Sciatic nerve (tissue), 2 donors: Measurements from ENCODE around the gene FAM9B. TPM values are rescaled to one million over a fixed set of nuclear protein-coding genes. Genes with fewer than 3 reads are reported as not detected.
"Not testable (repeated sequence)": the region's sequence is repeated elsewhere in the genome, so short reads cannot be mapped to it uniquely, and the experiment has no call there.

ENCODE experiments used
- ATAC-seq: fragments of 200-7000 bp; cut with Tn5 transposase; one replicate; pipeline ENCODE4 v1.9.1; 2020; ENCODE audit warnings: mild to moderate bottlenecking, moderate library complexity
- DNase-seq: peaks from one replicate; pipeline ENCODE4 v3.0.0-alpha.2; 2020; ENCODE audit warnings: low spot score
- intact Hi-C: fragments of 100-400 bp; cut with DNase I; formaldehyde crosslinking; loops from one replicate; pipeline ENCODE4 v1.14.2; 2022
- total RNA-seq: library from RNA; stranded (reverse); fragmentation: NEBNext Ultra II Directional; extraction: Animal tissue kit (Norgen Biotek cat#: 25700); gene quantifications from one replicate; pipeline ENCODE4 v1.2.1, GENCODE V29; 2021
- donor health status: DM: no; HTN: no; CAD: no.
- donor health status: DM: no; HTN: no; CAD: no.

The FAM9B gene
- not detected for total RNA-seq

- intact Hi-C loops = no loop called here
- no peak for ATAC-seq
- no peak for DNase-seq
Measured at GRCh38 chrX:9033989-9034388, at the start of gene FAM9B. Gene FAM9B (minus strand): TSS chrX:9034127. CDS start chrX:9032986, 1,141 bp downstream.

DNA sequence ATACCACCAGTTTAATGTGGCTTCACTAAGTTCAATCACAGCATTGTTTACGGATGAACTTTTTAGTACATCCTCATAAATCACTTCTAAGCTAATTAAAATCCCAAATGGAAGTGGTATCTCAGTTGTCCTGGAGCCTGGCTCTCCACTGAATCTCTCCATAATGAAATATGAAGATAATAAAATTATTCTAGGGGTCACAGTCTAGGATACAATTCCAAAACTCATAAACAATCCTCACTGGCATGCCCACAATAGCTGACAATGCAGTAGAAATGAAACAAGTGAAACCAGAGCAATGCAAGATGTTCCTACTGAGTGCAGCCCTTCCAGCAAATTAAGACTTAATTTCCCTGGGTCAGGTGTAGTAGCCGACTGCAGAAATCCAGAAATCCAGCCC, 47.3 kb upstream of the FAM9B start:
- ATAC-seq (no peak), DNase-seq (no peak)
- intact Hi-C loops = no loop called here

GRCh38 chrX:9074326-9074725, 40.4 kb upstream of the FAM9B start:
- ATAC-seq (no peak), DNase-seq (no peak)
- intact Hi-C loops = no loop called here

- no peak for DNase-seq
- intact Hi-C loops = no loop called here
- no peak for ATAC-seq
Measured at GRCh38 chrX:9072281-9072680, 38.4 kb upstream of the FAM9B start.

DNA sequence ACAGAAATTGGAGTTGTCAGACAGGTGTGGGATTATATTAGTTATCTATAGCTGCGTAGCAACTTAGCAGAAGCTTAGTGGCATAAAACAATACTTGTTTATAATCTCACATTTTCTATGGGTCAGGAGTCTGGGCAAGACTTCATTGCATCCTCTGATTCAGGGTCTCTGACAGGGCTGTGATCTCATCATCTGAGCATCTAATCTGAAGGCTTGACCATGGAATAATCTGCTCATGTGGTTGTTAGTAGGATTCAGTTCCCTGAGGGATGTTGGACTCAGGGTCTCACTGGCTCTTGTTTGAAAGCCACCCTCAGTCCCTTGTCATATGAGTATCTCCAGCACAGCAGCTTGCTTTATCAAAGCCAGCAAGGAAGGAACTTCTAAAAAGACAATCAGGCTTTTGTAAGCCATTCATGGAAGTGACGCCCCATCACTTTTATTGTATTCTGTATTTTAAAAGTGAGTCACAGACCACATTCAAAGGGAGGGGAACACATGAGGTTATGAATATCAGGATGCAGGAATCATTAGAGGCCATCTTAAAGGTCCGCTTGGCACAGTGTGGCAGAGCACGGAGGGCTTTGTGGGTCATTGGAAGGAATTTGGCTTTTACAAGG, 37.2 kb upstream of the FAM9B start:
- DNase-seq (no peak), ATAC-seq (no peak)

DNA sequence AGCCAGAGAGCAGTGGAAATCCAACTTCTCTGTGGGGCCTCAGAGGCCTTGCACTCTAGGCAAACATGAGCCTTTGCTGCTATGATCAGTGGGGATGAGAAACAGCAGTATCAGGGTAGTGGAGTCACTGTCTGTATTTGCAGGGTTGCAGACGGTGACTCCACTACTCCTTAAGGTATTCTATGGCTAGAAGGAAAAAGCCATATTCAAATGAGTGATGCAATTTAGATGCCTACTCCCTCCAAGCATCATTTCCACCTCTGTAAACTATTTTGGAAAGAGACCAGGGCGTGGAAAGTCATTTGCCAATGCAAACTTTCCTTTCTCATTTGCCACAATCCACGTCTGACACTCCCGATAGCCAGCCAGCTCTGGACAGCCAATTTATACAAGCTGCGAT, 35.6 kb upstream of the FAM9B start:
- intact Hi-C loops = no loop called here
- ATAC-seq = no peak

More for the DNA sequence above, 37.2 kb upstream of the FAM9B start:
- intact Hi-C loops = no loop called here

GRCh38 chrX:9064694-9065093, 30.8 kb upstream of the FAM9B start:
- intact Hi-C loops = no loop called here
- DNase-seq (no peak), ATAC-seq (no peak)

More for the DNA sequence above, 35.6 kb upstream of the FAM9B start:
- DNase-seq = no peak

GRCh38 chrX:9062641-9063040, 28.7 kb upstream of the FAM9B start:
- intact Hi-C loops = no loop called here
- ATAC-seq (no peak), DNase-seq (no peak)

DNA sequence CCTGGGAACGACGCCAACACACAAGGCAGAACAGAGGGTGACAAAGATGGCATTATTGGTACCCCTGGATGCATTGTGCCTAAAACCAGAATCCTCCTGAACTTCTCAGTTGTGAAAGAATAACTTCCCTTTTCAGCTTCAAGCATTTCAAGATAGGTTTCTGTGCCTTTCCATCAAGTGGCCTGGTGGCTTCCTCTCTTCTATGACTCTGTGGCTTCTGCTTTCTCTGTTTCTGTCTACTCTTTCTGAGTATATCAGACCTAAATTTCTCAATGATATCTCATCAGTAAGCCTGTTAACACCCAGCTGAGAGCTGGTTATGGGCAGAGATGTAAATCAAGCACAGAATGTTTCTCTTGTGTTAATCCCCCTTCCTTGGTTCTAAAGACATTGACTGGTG, 21.4 kb upstream of the FAM9B start:
- no peak for DNase-seq
- ATAC-seq = no peak
- intact Hi-C loops = no loop called here

- ATAC-seq (no peak), DNase-seq (no peak)
- intact Hi-C loops = no loop called here
Measured at GRCh38 chrX:9052081-9052480, 18.2 kb upstream of the FAM9B start.

DNA sequence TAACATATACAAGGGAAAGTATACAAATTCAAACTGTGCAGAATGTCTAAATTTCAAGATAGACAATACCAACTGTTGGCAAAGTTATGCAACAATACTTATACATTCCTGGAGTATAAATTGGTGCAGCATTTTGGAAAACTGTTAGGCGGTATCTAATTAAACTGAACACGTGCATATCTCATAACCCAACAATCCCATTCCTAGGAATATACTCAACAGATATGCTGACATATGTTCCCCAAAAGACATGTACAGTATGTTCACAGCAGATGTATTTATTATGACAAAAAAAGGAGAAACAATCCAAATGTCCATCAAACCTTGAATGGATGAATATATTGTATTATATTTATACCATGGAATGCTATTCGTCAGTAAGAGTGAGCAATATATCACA, 16.4 kb upstream of the FAM9B start:
- ATAC-seq (no peak), DNase-seq (no peak)
- intact Hi-C loops = no loop called here

GRCh38 chrX:9048801-9049200, 14.9 kb upstream of the FAM9B start:
- ATAC-seq (no peak), DNase-seq (no peak)
- intact Hi-C loops = no loop called here

- ATAC-seq (no peak), DNase-seq (no peak)
- intact Hi-C loops = no loop called here
Measured at GRCh38 chrX:9038244-9038643, 4.3 kb upstream of the FAM9B start.

- intact Hi-C loops = no loop called here
- DNase-seq = no peak
- ATAC-seq = no peak
Measured at GRCh38 chrX:9037296-9037695, 3.4 kb upstream of the FAM9B start.

DNA sequence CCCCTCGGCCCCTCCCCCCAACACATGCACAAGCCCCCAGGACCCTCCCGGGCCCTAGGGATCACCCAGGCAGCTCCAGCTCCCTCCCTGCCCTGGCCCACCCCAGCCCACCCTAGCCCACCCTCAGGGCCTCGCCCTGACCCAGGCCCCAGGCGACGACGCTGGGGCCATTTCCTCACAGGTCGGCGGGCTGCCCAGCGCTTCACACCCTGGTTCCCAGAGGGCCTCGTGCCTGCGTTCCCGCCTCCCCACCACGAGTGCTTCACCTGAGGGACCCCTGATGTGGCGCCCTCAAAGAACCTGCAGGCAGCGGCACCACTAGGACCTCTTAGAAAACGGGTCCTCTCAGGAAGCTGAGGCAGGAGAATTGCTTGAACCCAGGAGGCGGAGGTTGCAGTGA, 341 bp downstream of the FAM9B start:
- intact Hi-C loops = no loop called here
- DNase-seq (no peak), ATAC-seq (no peak)

- ATAC-seq = no peak
- DNase-seq = no peak
- intact Hi-C loops = no loop called here
Measured at GRCh38 chrX:9033179-9033578, 748 bp downstream of the FAM9B start.

GRCh38 chrX:9023293-9023692, 10.6 kb downstream of the FAM9B start:
- DNase-seq (no peak), ATAC-seq (no peak)
- intact Hi-C loops = no loop called here

- ATAC-seq (no peak), DNase-seq (no peak)
- intact Hi-C loops = no loop called here
Measured at GRCh38 chrX:9019151-9019550, 14.8 kb downstream of the FAM9B start.

DNA sequence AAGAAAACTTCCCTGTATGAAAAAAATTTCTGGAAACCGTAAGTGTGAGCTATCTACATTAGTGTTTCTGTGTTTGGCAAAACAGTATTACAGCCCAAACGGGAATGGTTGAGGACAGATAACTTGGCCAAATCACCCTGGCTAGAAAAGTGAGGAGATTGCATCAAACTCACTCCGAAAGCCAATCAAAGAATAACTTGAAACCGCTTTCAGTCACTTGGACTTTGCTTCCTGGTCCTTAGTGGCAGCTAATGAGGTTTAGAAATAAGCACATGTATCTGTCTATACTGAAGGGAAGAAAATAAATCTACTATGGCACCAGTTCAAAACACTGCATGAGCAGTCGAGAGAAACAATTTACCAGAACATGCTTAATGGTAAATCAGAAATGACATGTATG, 15.6 kb downstream of the FAM9B start:
- DNase-seq, ATAC-seq, intact Hi-C loops: not testable (repeated sequence)

DNA sequence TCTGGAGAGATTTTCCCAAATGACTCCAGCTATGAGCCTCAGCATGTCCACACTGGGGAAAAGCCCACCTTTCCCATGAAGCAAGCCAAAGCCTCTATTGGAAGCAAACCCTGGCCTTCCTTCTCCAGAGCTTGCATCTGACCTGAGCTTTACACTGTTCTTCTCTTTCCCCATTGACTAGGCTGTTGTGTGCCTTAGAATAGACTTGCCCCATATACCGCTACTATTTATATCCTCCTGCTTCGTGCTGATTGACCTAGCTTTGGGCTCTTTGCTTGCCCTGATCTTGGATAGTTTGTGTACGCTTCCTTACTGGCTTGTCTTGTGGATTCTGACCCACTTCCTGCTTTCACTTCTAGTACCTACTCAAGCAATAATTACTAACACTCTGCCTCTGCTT, 30.9 kb downstream of the FAM9B start:
- intact Hi-C loops = no loop called here

GRCh38 chrX:8988446-8988845, 45.5 kb downstream of the FAM9B start:
- intact Hi-C loops = no loop called here
- ATAC-seq (peak; percentile 78), DNase-seq (no peak)

More for the DNA sequence above, 30.9 kb downstream of the FAM9B start:
- ATAC-seq = no peak
- DNase-seq = no peak
